H9 (cell line): ENCODE measurements around the gene MYOM3. TPM values are rescaled to one million over a fixed set of nuclear protein-coding genes. Genes with fewer than 3 reads are reported as not detected.

ENCODE experiments used
- DNase-seq: peaks from one replicate; pipeline ENCODE4 v3.0.0-alpha.2; 2017
- H2AFZ ChIP-seq: one replicate; pipeline ENCODE4 v1.6.1; 2013; ENCODE audit warnings: mild to moderate bottlenecking, low read length, control low read depth, moderate library complexity
- H2AK5ac ChIP-seq: 2 replicates; pipeline ENCODE4 v1.6.1; 2013; ENCODE audit warnings: low read length, control low read depth, mixed read lengths; ENCODE audit not compliant: insufficient read length
- H2BK120ac ChIP-seq: one replicate; pipeline ENCODE4 v1.6.1; 2013; ENCODE audit warnings: low read depth, mild to moderate bottlenecking, low read length, control low read depth, inconsistent platforms; ENCODE audit not compliant: poor library complexity, severe bottlenecking
- H2BK12ac ChIP-seq: 2 replicates; pipeline ENCODE4 v1.6.1; 2013; ENCODE audit warnings: low read length, control low read depth, mixed read lengths, low read depth; ENCODE audit not compliant: insufficient read length
- H2BK15ac ChIP-seq: 2 replicates; pipeline ENCODE4 v1.6.1; 2013; ENCODE audit warnings: low read depth, low read length, control low read depth
- H2BK20ac ChIP-seq: one replicate; pipeline ENCODE4 v1.6.1; 2013; ENCODE audit warnings: low read depth, mild to moderate bottlenecking, low read length, control low read depth, inconsistent platforms; ENCODE audit not compliant: poor library complexity, severe bottlenecking
- H2BK5ac ChIP-seq: 2 replicates; pipeline ENCODE4 v1.6.1; 2013; ENCODE audit warnings: low read length, control low read depth, mixed read lengths; ENCODE audit not compliant: insufficient read length
- H3K14ac ChIP-seq: 2 replicates; pipeline ENCODE4 v1.6.1; 2013; ENCODE audit warnings: low read length, control low read depth; ENCODE audit not compliant: insufficient read depth
- H3K18ac ChIP-seq: 2 replicates; pipeline ENCODE4 v1.6.1; 2013; ENCODE audit warnings: low read depth, mild to moderate bottlenecking, mixed read lengths, low read length, control low read depth; ENCODE audit not compliant: insufficient read length
- H3K23ac ChIP-seq: 2 replicates; pipeline ENCODE4 v1.6.1; 2013; ENCODE audit warnings: low read length, control low read depth, mixed read lengths, low read depth; ENCODE audit not compliant: insufficient read length
- H3K23me2 ChIP-seq: 2 replicates; pipeline ENCODE4 v1.6.1; 2013; ENCODE audit warnings: low read depth, mild to moderate bottlenecking, mixed read lengths, low read length, control low read depth; ENCODE audit not compliant: insufficient read length, poor library complexity, severe bottlenecking
- H3K27ac ChIP-seq: 2 replicates; pipeline ENCODE4 v1.5.1; 2013; ENCODE audit warnings: low read length, control low read depth, mixed read lengths, low read depth; ENCODE audit not compliant: insufficient read length
- H3K27me3 ChIP-seq: 2 replicates; pipeline ENCODE4 v1.6.1; 2013; ENCODE audit warnings: low read length, control low read depth, inconsistent platforms; ENCODE audit not compliant: insufficient read depth
- H3K4ac ChIP-seq: 2 replicates; pipeline ENCODE4 v1.6.1; 2013; ENCODE audit warnings: low read depth, mild to moderate bottlenecking, control low read depth, inconsistent platforms, low read length, moderate library complexity
- H3K4me1 ChIP-seq: 2 replicates; pipeline ENCODE4 v1.6.1; 2013; ENCODE audit warnings: low read length, control low read depth, inconsistent platforms; ENCODE audit not compliant: insufficient read depth
- H3K4me2 ChIP-seq: 2 replicates; pipeline ENCODE4 v1.6.1; 2013; ENCODE audit warnings: low read length, control low read depth, mixed read lengths; ENCODE audit not compliant: insufficient read length, insufficient read depth
- H3K56ac ChIP-seq: 2 replicates; pipeline ENCODE4 v1.6.1; 2013; ENCODE audit warnings: low read depth, mild to moderate bottlenecking, mixed read lengths, low read length, control low read depth; ENCODE audit not compliant: insufficient read length
- H3K79me1 ChIP-seq: 2 replicates; pipeline ENCODE4 v1.6.1; 2013; ENCODE audit warnings: low read depth, mild to moderate bottlenecking, moderate library complexity, low read length, control low read depth, inconsistent platforms; ENCODE audit not compliant: insufficient read depth, poor library complexity, severe bottlenecking
- H3K79me2 ChIP-seq: 2 replicates; pipeline ENCODE4 v1.6.1; 2013; ENCODE audit warnings: low read length, control low read depth, inconsistent platforms; ENCODE audit not compliant: insufficient read depth
- H3K9ac ChIP-seq: 2 replicates; pipeline ENCODE4 v1.6.1; 2013; ENCODE audit warnings: low read length, control low read depth, mixed read lengths; ENCODE audit not compliant: insufficient read length; ENCODE audit errors: extremely low read depth
- H3K9me3 ChIP-seq: one replicate; pipeline ENCODE4 v1.6.1; 2013; ENCODE audit warnings: low read depth, low read length, inconsistent platforms; ENCODE audit not compliant: control insufficient read depth
- H3T11ph ChIP-seq: one replicate; pipeline ENCODE4 v1.6.1; 2013; ENCODE audit warnings: mild to moderate bottlenecking, low read length, control low read depth, inconsistent platforms
- H4K20me1 ChIP-seq: one replicate; pipeline ENCODE4 v1.6.1; 2013; ENCODE audit not compliant: control insufficient read depth, insufficient read length, insufficient read depth
- H4K5ac ChIP-seq: 2 replicates; pipeline ENCODE4 v1.6.1; 2013; ENCODE audit warnings: low read depth, mild to moderate bottlenecking, mixed read lengths, low read length, control low read depth; ENCODE audit not compliant: insufficient read length
- H4K8ac ChIP-seq: replicated peaks from 2 replicates; pipeline ENCODE4 v1.6.1; 2013; ENCODE audit warnings: low read length, control low read depth, mixed read lengths, low read depth; ENCODE audit not compliant: insufficient read length
- H4K91ac ChIP-seq: 2 replicates; pipeline ENCODE4 v1.6.1; 2013; ENCODE audit warnings: low read depth, mild to moderate bottlenecking, moderate library complexity, mixed read lengths, low read length, control low read depth; ENCODE audit not compliant: insufficient read length
- H3K27ac Mint-ChIP-seq, 3 experiments: 2 replicates in 2 of 3; 3 replicates in 1 of 3; pipeline ENCODE4 v1.8.0; 2020 to 2021; ENCODE audit warnings: mixed read lengths in 3 of 3, mild to moderate bottlenecking in 1 of 3, moderate library complexity in 1 of 3
- H3K27me3 Mint-ChIP-seq: 2 replicates; pipeline ENCODE4 v1.8.0; 2021; ENCODE audit warnings: low read depth, mild to moderate bottlenecking, moderate library complexity, mixed read lengths
- H3K36me3 Mint-ChIP-seq, 3 experiments: 2 replicates in 2 of 3; 3 replicates in 1 of 3; pipeline ENCODE4 v1.8.0; 2020 to 2021; ENCODE audit warnings: low read depth in 3 of 3, mixed read lengths in 3 of 3; ENCODE audit not compliant: insufficient read depth in 1 of 3
- H3K4me1 Mint-ChIP-seq, 2 experiments: 2 replicates each; pipeline ENCODE4 v1.8.0; 2020; ENCODE audit warnings: mixed read lengths in 2 of 2
- H3K4me3 Mint-ChIP-seq, 2 experiments: 2 replicates in 1 of 2; 3 replicates in 1 of 2; pipeline ENCODE4 v1.8.0; 2020 to 2021; ENCODE audit warnings: mild to moderate bottlenecking in 2 of 2, mixed read lengths in 2 of 2, moderate library complexity in 1 of 2
- H3K9me3 Mint-ChIP-seq, 2 experiments: 2 replicates in 1 of 2; 3 replicates in 1 of 2; pipeline ENCODE4 v1.8.0; 2020; ENCODE audit warnings: mild to moderate bottlenecking in 2 of 2, mixed read lengths in 2 of 2, moderate library complexity in 1 of 2
- CTCF ChIP-seq: fragments of 200-600 bp; sonication (generic); conservative IDR thresholded peaks from 3 replicates; pipeline ENCODE4 v1.8.0; 2021; ENCODE audit warnings: antibody characterized with exemption, mild to moderate bottlenecking
- WGBS: extraction: QIAGEN DNeasy Blood & Tissue Kit; methylation state at CpG from one replicate; pipeline ENCODE4 v1.1.7; 2013; ENCODE audit warnings: missing lambda C conversion rate, low lambda C conversion rate, mixed read lengths; ENCODE audit not compliant: insufficient read length; ENCODE audit errors: extremely low coverage; 5-methylcytosine and 5-hydroxymethylcytosine counted together
- total RNA-seq: library from RNA; stranded (reverse); gene quantifications from 2 replicates; pipeline ENCODE4 v1.2.1, GENCODE V29; 2021

The MYOM3 gene
- total RNA-seq, 1 experiment from 2014 or later: 0.11 TPM

GRCh38 chr1:24055681-24056080, 56.3 kb downstream of the MYOM3 start:
- Histone ChIP-seq H3T11ph (no peak overlapping the region), H3K23ac (no peak overlapping the region), H2AK5ac (no peak overlapping the region), H4K5ac (no peak overlapping the region), H2BK5ac (no peak overlapping the region), H3K9ac (no peak overlapping the region), H3K4me2 (no peak overlapping the region), H2BK12ac (no peak overlapping the region), H4K20me1 (no peaks in the 10 kb centered on the region), H3K79me2 (no peaks in the 10 kb centered on the region), H3K27ac (no peak overlapping the region), H3K14ac (no peak overlapping the region), H3K79me1 (no peaks in the 10 kb centered on the region), H4K91ac (no peak overlapping the region), H2BK20ac (no peak overlapping the region), H3K27me3 (no peaks in the 10 kb centered on the region), H3K23me2 (no peaks in the 10 kb centered on the region), H3K9me3 (no peaks in the 10 kb centered on the region), H2BK15ac (no peak overlapping the region), H4K8ac (no peak overlapping the region), H3K4me1 (no peaks in the 10 kb centered on the region), H2BK120ac (no peak overlapping the region), H2AFZ (no peak overlapping the region), H3K18ac (no peak overlapping the region), H3K4ac (no peak overlapping the region), H3K56ac (no peak overlapping the region)
- H3K27me3 Mint-ChIP-seq: no peaks in the 10 kb centered on the region; the same call in 1 of the 2 replicates
- no peaks in the 10 kb centered on the region for H3K36me3 Mint-ChIP-seq
- H3K4me3 Mint-ChIP-seq: no peak overlapping the region
- no peak for TF ChIP-seq CTCF
- no peak overlapping the region for H3K27ac Mint-ChIP-seq
- no CpG with 5 or more reads among the region's 8 CpGs for WGBS
- H3K4me1 Mint-ChIP-seq: no peaks in the 10 kb centered on the region
- no peaks in the 10 kb centered on the region for H3K9me3 Mint-ChIP-seq
- no peak for DNase-seq
